Suprapubic skin (tissue), 3 donors: Measurements from ENCODE around the gene CNNM2.

ENCODE experiments used
- POLR2A ChIP-seq, 2 donors: fragments of 450-650 bp; IDR thresholded peaks; one replicate each; pipeline ENCODE4 v1.6.1; 2017; ENCODE audit warnings: antibody characterized with exemption in 2 of 2, mild to moderate bottlenecking in 2 of 2, moderate library complexity in 2 of 2
- TF ChIP-seq, protein P1 (sequence below), 2 donors: fragments of 200-600 bp in 1 of 2; fragments of 450-650 bp in 1 of 2; sonication (generic) in 1 of 2; IDR thresholded peaks; one replicate each; pipeline ENCODE4 v1.5.1; 2016 to 2019; ENCODE audit warnings: antibody characterized with exemption in 2 of 2, mild to moderate bottlenecking in 1 of 2, moderate library complexity in 1 of 2

- TF ChIP-seq, protein P1, sequence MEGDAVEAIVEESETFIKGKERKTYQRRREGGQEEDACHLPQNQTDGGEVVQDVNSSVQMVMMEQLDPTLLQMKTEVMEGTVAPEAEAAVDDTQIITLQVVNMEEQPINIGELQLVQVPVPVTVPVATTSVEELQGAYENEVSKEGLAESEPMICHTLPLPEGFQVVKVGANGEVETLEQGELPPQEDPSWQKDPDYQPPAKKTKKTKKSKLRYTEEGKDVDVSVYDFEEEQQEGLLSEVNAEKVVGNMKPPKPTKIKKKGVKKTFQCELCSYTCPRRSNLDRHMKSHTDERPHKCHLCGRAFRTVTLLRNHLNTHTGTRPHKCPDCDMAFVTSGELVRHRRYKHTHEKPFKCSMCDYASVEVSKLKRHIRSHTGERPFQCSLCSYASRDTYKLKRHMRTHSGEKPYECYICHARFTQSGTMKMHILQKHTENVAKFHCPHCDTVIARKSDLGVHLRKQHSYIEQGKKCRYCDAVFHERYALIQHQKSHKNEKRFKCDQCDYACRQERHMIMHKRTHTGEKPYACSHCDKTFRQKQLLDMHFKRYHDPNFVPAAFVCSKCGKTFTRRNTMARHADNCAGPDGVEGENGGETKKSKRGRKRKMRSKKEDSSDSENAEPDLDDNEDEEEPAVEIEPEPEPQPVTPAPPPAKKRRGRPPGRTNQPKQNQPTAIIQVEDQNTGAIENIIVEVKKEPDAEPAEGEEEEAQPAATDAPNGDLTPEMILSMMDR (IDR thresholded peaks at IDR 0.05) = no peak
- TF ChIP-seq POLR2A (IDR thresholded peaks at IDR 0.05) = no peak
Observed at GRCh38 chr10:102888048-102888447, 30.0 kb upstream of the CNNM2 start.
